GM12801 (cell line): ENCODE measurements around the gene GPR82.

Source experiments
- CTCF ChIP-seq: IDR thresholded peaks from one replicate; pipeline ENCODE4 v1.5.1; 2011; ENCODE audit warnings: control low read depth; ENCODE audit not compliant: insufficient read length; ENCODE audit errors: extremely low read depth

GPR82 gene

GRCh38 chrX:41689711-41690110, 34.3 kb upstream of the GPR82 start:
- TF ChIP-seq CTCF, result no peak

DNA sequence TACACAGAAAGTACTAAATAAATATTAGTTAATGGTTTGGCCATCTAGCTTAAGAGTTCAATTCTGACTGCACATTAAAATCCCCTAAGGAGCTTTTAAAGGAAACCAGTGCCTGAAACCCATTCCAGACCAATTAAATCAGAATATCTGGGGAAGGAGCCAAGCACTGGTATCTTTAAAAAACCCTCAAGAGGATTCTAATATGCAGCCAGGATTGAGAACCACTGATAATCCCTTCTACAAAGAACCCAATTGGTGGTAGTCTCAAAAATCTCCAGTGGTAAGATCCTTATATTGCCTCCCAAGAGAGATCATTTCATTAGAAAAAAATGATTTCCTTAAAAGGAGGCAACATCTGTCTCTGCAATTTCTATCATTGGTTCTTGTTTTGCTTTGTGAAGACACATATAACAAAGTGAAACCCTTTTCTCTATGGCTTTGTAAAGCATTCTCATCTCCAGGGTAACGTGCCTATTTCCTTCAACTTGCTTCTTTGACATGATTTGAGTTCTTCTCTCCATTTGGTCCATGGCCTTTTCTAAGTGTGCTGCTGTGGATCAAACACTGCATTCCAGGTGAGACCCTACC, 31.7 kb upstream of the GPR82 start:
- TF ChIP-seq CTCF, result no peak

GRCh38 chrX:41693024-41693423, 31.0 kb upstream of the GPR82 start:
- TF ChIP-seq CTCF, result no peak

GRCh38 chrX:41695426-41695825, 28.6 kb upstream of the GPR82 start:
- TF ChIP-seq CTCF, result no peak

DNA sequence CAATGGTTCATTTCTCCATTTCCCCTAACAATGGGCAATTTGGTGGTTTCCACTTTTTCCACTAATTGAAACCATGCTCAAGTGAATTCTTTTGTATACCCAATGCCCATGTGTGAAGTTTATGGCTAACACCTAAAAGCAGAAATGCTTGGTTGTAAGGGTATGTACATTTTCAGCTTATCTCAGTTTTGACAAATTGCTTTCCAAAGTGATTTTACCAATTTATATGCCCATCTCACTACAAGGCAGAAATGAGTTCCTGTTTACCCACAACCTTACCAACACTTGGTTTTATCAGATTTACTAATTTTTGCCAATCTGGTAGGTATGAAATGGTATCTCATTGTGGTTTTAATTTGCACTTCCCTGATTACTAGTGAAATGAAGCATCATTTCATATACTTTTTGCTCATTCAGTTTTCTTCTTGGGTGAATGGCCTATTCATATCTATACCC, 20.4 kb upstream of the GPR82 start:
- TF ChIP-seq CTCF, result no peak

GRCh38 chrX:41705042-41705441, 18.9 kb upstream of the GPR82 start:
- TF ChIP-seq CTCF, result no peak

- no peak for TF ChIP-seq CTCF
Observed at GRCh38 chrX:41705680-41706374, 18.2 kb upstream of the GPR82 start.
